Thyroid gland (tissue), 4 donors: Measurements from ENCODE around the gene AKAP1. TPM values are rescaled to one million over a fixed set of nuclear protein-coding genes. Genes with fewer than 3 reads are reported as not detected.

Experiments
- DNase-seq, 2 donors: peaks; one replicate each; pipeline ENCODE4 v3.0.0-alpha.2; 2019
- H3K27ac ChIP-seq, 3 donors: fragments of 200-600 bp; sonication (generic); 1 replicate in 2 of 3; 2 replicates in 1 of 3; pipeline ENCODE4 v1.5.1; 2016 to 2019; ENCODE audit warnings: mild to moderate bottlenecking in 1 of 3, moderate library complexity in 1 of 3
- H3K27me3 ChIP-seq: fragments of 200-600 bp; sonication (generic); one replicate; pipeline ENCODE4 v1.5.1; 2019
- H3K36me3 ChIP-seq, 2 donors: fragments of 200-600 bp; sonication (generic); one replicate each; pipeline ENCODE4 v1.5.1; 2016 to 2019
- H3K4me1 ChIP-seq, 2 donors: fragments of 200-600 bp; sonication (generic); one replicate each; pipeline ENCODE4 v1.5.1; 2017 to 2019
- H3K4me3 ChIP-seq, 3 donors: fragments of 200-600 bp; sonication (generic); replicated peaks in 1 of 3; 1 replicate in 2 of 3; 2 replicates in 1 of 3; pipeline ENCODE4 v1.5.1; 2016; ENCODE audit warnings: mild to moderate bottlenecking in 1 of 3
- H3K9me3 ChIP-seq: fragments of 200-600 bp; sonication (generic); one replicate; pipeline ENCODE4 v1.5.1; 2017
- POLR2A ChIP-seq, 2 donors: fragments of 450-650 bp; IDR thresholded peaks; one replicate each; pipeline ENCODE4 v1.6.1; 2017; ENCODE audit warnings: antibody characterized with exemption in 2 of 2, mild to moderate bottlenecking in 2 of 2, moderate library complexity in 1 of 2
- WGBS, 2 donors: methylation state at CpG; one replicate each; pipeline ENCODE4 v1.1.5; 2017; 5-methylcytosine and 5-hydroxymethylcytosine counted together
- intact Hi-C: fragments of 100-400 bp; cut with DNase I; formaldehyde crosslinking; loops from one replicate; pipeline ENCODE4 v1.15.1; 2023
- total RNA-seq, 4 donors: library from RNA; depleted of rRNA; stranded (reverse); fragments of >200 nt; gene quantifications; one replicate each; pipeline ENCODE4 v1.2.3, GENCODE V29; 2016
- TF ChIP-seq, protein P1 (sequence below), 6 experiments: fragments of 200-600 bp in 3 of 6; fragments of 450-650 bp in 3 of 6; sonication (generic) in 3 of 6; IDR thresholded peaks; one replicate each; pipeline ENCODE4 v1.5.1; 2016 to 2019; ENCODE audit warnings: antibody characterized with exemption in 6 of 6, mild to moderate bottlenecking in 2 of 6, inconsistent platforms in 1 of 6, moderate library complexity in 1 of 6

AKAP1 gene
- total RNA-seq, 4 donors from 2014 or later: 91.6 to 105 (median 95.5) TPM

DNA sequence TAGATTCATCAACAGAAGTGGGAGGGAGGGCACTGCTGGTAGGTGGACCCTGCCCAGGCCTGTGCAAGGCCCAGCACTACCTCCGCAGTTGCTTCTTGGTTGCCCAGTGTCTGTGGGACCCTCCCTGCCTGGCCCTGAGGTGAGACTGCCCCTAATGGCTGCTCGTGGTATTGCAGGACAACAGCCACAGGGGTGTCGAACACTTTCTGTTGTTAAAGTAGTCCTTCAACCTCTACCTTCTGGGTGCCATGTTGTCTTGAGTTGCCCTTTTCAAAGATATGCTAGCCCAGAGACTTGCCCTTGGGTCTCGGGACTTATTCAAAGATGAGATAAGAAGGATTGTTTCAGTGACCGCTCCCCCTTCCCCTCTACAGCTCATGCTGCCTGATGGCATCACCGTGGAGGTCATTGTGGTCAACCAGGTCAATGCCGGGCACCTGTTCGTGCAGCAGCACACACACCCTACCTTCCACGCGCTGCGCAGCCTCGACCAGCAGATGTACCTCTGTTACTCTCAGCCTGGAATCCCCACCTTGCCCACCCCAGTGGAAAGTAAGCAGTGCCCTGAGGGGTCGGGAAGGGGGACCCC, 29.1 kb downstream of the AKAP1 start:
- WGBS, 2 donors: 87 to 89% methylated on average over 13 of the region's 13 CpGs
- intact Hi-C loops: loop anchor here (10.0 kb wide), 2 partner anchors 59 to 279 kb away; partner anchors contain the start of genes C17orf67 and DGKE
- Histone ChIP-seq H3K27me3 (no peaks in the 10 kb centered on the region), H3K27ac (no peak overlapping the region), H3K9me3 (no peaks in the 10 kb centered on the region), H3K36me3 (peaks cover 48 to 62% of the 10 kb centered on the region in 2 donors), H3K4me1 (peaks cover 0 to 8% of the 10 kb centered on the region in 2 donors), H3K4me3 (no peak overlapping the region)
- peak; percentile 42 to 55 for DNase-seq
- no peak for TF ChIP-seq POLR2A (IDR thresholded peaks at IDR 0.05)
- TF ChIP-seq, protein P1, sequence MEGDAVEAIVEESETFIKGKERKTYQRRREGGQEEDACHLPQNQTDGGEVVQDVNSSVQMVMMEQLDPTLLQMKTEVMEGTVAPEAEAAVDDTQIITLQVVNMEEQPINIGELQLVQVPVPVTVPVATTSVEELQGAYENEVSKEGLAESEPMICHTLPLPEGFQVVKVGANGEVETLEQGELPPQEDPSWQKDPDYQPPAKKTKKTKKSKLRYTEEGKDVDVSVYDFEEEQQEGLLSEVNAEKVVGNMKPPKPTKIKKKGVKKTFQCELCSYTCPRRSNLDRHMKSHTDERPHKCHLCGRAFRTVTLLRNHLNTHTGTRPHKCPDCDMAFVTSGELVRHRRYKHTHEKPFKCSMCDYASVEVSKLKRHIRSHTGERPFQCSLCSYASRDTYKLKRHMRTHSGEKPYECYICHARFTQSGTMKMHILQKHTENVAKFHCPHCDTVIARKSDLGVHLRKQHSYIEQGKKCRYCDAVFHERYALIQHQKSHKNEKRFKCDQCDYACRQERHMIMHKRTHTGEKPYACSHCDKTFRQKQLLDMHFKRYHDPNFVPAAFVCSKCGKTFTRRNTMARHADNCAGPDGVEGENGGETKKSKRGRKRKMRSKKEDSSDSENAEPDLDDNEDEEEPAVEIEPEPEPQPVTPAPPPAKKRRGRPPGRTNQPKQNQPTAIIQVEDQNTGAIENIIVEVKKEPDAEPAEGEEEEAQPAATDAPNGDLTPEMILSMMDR (IDR thresholded peaks at IDR 0.05): peak; percentile 72 to 95 (median 81)

DNA sequence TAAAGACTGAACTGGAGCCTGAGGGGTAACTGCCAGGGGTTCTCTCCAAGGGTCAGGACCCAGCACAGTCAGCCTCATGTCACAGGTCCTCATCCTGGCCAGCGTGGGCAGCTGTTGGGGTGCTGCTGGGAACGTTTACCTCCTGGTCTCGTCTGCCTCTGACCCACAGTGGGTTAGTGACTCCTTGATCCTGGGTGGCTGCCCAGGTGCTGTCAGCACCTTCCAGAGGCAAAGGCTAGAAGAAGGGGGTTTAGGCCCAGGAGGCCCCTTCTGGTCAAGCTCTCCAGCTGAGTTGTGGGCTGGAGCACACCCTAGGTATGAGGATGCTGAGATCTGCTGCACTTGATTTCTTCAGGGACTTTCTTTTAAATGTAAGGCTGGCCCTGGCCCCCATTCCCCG, 30.3 kb downstream of the AKAP1 start:
- H3K36me3 ChIP-seq: peaks cover 57 to 71% of the 10 kb centered on the region in 2 donors
- intact Hi-C loops: loop anchor here (5.0 to 10.0 kb wide), 3 partner anchors 61 to 281 kb away; partner anchors contain the start of genes C17orf67 and DGKE
- H3K4me1 ChIP-seq: peaks cover 0 to 2% of the 10 kb centered on the region in 2 donors
- DNase-seq: no peak
- no peak for TF ChIP-seq POLR2A (IDR thresholded peaks at IDR 0.05)
- TF ChIP-seq, protein P1 (IDR thresholded peaks at IDR 0.05): no peak
- no peaks in the 10 kb centered on the region for H3K9me3 ChIP-seq
- H3K27me3 ChIP-seq: no peaks in the 10 kb centered on the region
- WGBS, 2 donors: 86 to 100% methylated on average over 1 to 4 of the region's 4 CpGs
- no peak overlapping the region for H3K4me3 ChIP-seq
- no peak overlapping the region for H3K27ac ChIP-seq

DNA sequence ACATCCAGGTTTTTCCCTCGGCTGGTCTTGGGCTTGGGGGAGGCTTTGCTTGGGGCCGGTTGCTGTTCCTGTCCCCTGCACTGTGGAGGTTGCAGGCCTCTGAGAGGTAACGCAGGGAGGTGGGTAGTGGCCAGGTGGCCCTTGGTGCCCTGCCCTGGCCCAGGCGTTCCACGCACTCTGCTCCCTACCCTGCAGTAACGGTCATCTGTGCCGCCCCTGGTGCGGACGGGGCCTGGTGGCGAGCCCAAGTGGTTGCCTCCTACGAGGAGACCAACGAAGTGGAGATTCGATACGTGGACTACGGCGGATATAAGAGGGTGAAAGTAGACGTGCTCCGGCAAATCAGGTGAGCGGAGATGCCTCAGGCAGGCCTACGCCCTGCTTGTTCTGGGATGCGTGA, 30.9 kb downstream of the AKAP1 start:
- 96 to 97% methylated on average over 18 to 21 of the region's 21 CpGs for WGBS, 2 donors
- TF ChIP-seq, protein P1 (IDR thresholded peaks at IDR 0.05): no peak
- no peak for TF ChIP-seq POLR2A (IDR thresholded peaks at IDR 0.05)
- no peak overlapping the region for H3K27ac ChIP-seq
- peaks cover 0 to 2% of the 10 kb centered on the region in 2 donors for H3K4me1 ChIP-seq
- H3K36me3 ChIP-seq: peaks cover 57 to 77% of the 10 kb centered on the region in 2 donors
- no peak overlapping the region for H3K4me3 ChIP-seq
- H3K9me3 ChIP-seq: no peaks in the 10 kb centered on the region
- intact Hi-C loops: loop anchor here (5.0 to 10.0 kb wide), 3 partner anchors 61 to 281 kb away; partner anchors contain the start of genes C17orf67 and DGKE
- no peaks in the 10 kb centered on the region for H3K27me3 ChIP-seq
- DNase-seq: no peak

DNA sequence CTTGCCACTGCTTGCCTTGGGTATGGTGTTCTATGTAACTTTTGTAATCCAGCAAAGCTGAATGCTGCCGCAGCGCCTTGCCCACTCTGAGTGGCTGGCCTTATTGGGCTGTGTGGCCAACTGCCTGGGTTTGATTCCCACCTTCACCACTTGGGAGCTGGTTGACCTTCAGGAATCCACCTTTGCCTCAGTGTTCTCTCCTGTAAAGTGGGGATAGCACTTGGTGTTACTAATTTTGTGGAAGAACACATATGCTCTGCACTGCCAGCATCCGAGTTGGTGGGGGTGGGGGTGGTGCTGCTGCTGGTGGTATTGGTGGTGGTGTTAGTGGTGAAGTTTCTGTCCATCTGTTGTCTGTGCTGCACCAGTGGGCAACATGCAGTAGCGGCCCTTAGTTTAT, 32.8 kb downstream of the AKAP1 start:
- H3K36me3 ChIP-seq: peaks cover 56 to 70% of the 10 kb centered on the region in 2 donors

More for the DNA sequence above, 32.8 kb downstream of the AKAP1 start:
- peaks cover 0 to 2% of the 10 kb centered on the region in 2 donors for H3K4me1 ChIP-seq
- TF ChIP-seq, protein P1 (IDR thresholded peaks at IDR 0.05): no peak
- no peak for TF ChIP-seq POLR2A (IDR thresholded peaks at IDR 0.05)
- intact Hi-C loops: loop anchor here (5.0 to 10.0 kb wide), 3 partner anchors 63 to 283 kb away; partner anchors contain the start of genes C17orf67 and DGKE
- no peaks in the 10 kb centered on the region for H3K27me3 ChIP-seq
- no peak overlapping the region for H3K4me3 ChIP-seq
- no peaks in the 10 kb centered on the region for H3K9me3 ChIP-seq
- WGBS, 2 donors: 95 to 96% methylated on average over 4 of the region's 4 CpGs
- no peak for DNase-seq
- H3K27ac ChIP-seq: no peak overlapping the region
